WTC11 (cell line): ENCODE data around the gene ZNF350. TPM values are rescaled to one million over a fixed set of nuclear protein-coding genes. Genes with fewer than 3 reads are reported as not detected.

Source experiments
- ATAC-seq: fragments of 200-7000 bp; cut with Tn5 transposase; 2 replicates; pipeline ENCODE4 v1.10.0; 2021; ENCODE audit warnings: mild to moderate bottlenecking, moderate library complexity
- CTCF ChIA-PET: fragments of 300-600 bp; sonication (Branson Sonifier 250); formaldehyde crosslinking; loops from one replicate; lab custom pipeline; 2021; ENCODE audit warnings: antibody characterized with exemption; lab: Charles Lee
- POLR2A ChIA-PET: fragments of 350-600 bp; sonication (Branson Sonifier 250); formaldehyde crosslinking; loops from one replicate; lab custom pipeline; 2021; ENCODE audit warnings: antibody characterized with exemption; lab: Charles Lee
- DNase-seq: peaks from one replicate; pipeline ENCODE4 v3.0.0; 2021; ENCODE audit warnings: low spot score
- H3K27ac Mint-ChIP-seq: 2 replicates; pipeline ENCODE4 v1.8.0; 2021; ENCODE audit warnings: mixed read lengths
- H3K27me3 Mint-ChIP-seq: 2 replicates; pipeline ENCODE4 v1.8.0; 2021; ENCODE audit warnings: low read depth, mild to moderate bottlenecking, moderate library complexity, mixed read lengths
- H3K36me3 Mint-ChIP-seq: 2 replicates; pipeline ENCODE4 v1.8.0; 2021; ENCODE audit warnings: mixed read lengths
- H3K4me1 Mint-ChIP-seq: 2 replicates; pipeline ENCODE4 v1.8.0; 2022; ENCODE audit warnings: mixed read lengths
- H3K4me3 Mint-ChIP-seq: 2 replicates; pipeline ENCODE4 v1.8.0; 2021; ENCODE audit warnings: mild to moderate bottlenecking, moderate library complexity, mixed read lengths
- H3K9me3 Mint-ChIP-seq: 2 replicates; pipeline ENCODE4 v1.8.0; 2021; ENCODE audit warnings: mixed read lengths
- ARID4B ChIP-seq: sonication (generic); formaldehyde crosslinking; IDR thresholded peaks from 2 replicates; pipeline ENCODE4 v1.8.0; 2023; ENCODE audit warnings: missing genetic modification reagents, mild to moderate bottlenecking, borderline replicate concordance
- ATF6 ChIP-seq: sonication (generic); formaldehyde crosslinking; IDR thresholded peaks from 2 replicates; pipeline ENCODE4 v1.8.1; 2023; ENCODE audit warnings: mild to moderate bottlenecking, missing genetic modification reagents
- E2F1 ChIP-seq: sonication (generic); formaldehyde crosslinking; IDR thresholded peaks from 2 replicates; pipeline ENCODE4 v1.8.0; 2022; ENCODE audit warnings: mild to moderate bottlenecking, missing genetic modification reagents
- ETV6 ChIP-seq: sonication (generic); formaldehyde crosslinking; IDR thresholded peaks from 2 replicates; pipeline ENCODE4 v1.8.1; 2022; ENCODE audit warnings: mild to moderate bottlenecking, missing genetic modification reagents
- HMGXB4 ChIP-seq: sonication (generic); formaldehyde crosslinking; IDR thresholded peaks from 2 replicates; pipeline ENCODE4 v1.8.1; 2023; ENCODE audit warnings: mild to moderate bottlenecking, moderate library complexity, missing genetic modification reagents
- JAZF1 ChIP-seq: fragments of 250-450 bp; sonication (Bioruptor Pico); IDR thresholded peaks from 2 replicates; pipeline ENCODE4 v1.9.0; 2021; ENCODE audit warnings: moderate library complexity, mild to moderate bottlenecking, inconsistent platforms
- NFATC4 ChIP-seq: fragments of 250-450 bp; sonication (Bioruptor Pico); IDR thresholded peaks from 2 replicates; pipeline ENCODE4 v1.9.0; 2021; ENCODE audit warnings: mild to moderate bottlenecking
- NFYB ChIP-seq: sonication (generic); formaldehyde crosslinking; conservative IDR thresholded peaks from 2 replicates; pipeline ENCODE4 v1.8.0; 2022; ENCODE audit warnings: low read depth, missing genetic modification reagents
- NR1H2 ChIP-seq: sonication (generic); formaldehyde crosslinking; IDR thresholded peaks from 2 replicates; pipeline ENCODE4 v1.9.0; 2021; ENCODE audit warnings: mild to moderate bottlenecking, moderate library complexity, missing genetic modification reagents
- NR3C1 ChIP-seq: sonication (generic); formaldehyde crosslinking; conservative IDR thresholded peaks from 2 replicates; pipeline ENCODE4 v1.8.1; 2023; ENCODE audit warnings: low read depth, mild to moderate bottlenecking, missing genetic modification reagents
- SP1 ChIP-seq: sonication (generic); formaldehyde crosslinking; conservative IDR thresholded peaks from 2 replicates; pipeline ENCODE4 v1.8.1; 2022; ENCODE audit warnings: missing genetic modification reagents
- STAT6 ChIP-seq: sonication (generic); formaldehyde crosslinking; conservative IDR thresholded peaks from 2 replicates; pipeline ENCODE4 v1.8.1; 2023; ENCODE audit warnings: mild to moderate bottlenecking, low read depth, missing genetic modification reagents, moderate library complexity
- TEAD4 ChIP-seq: sonication (generic); formaldehyde crosslinking; IDR thresholded peaks from 2 replicates; pipeline ENCODE4 v1.8.0; 2022; ENCODE audit warnings: mild to moderate bottlenecking, missing genetic modification reagents
- ZMAT4 ChIP-seq: fragments of 250-450 bp; sonication (Bioruptor Pico); IDR thresholded peaks from 2 replicates; pipeline ENCODE4 v1.9.0; 2021; ENCODE audit warnings: mild to moderate bottlenecking
- ZNF121 ChIP-seq: sonication (generic); formaldehyde crosslinking; IDR thresholded peaks from 2 replicates; pipeline ENCODE4 v1.8.0; 2023; ENCODE audit warnings: missing genetic modification reagents
- ZNF219 ChIP-seq: sonication (generic); formaldehyde crosslinking; IDR thresholded peaks from 2 replicates; pipeline ENCODE4 v1.8.0; 2023; ENCODE audit warnings: missing genetic modification reagents, mild to moderate bottlenecking, borderline replicate concordance
- ZNF232 ChIP-seq: sonication (generic); formaldehyde crosslinking; IDR thresholded peaks from 2 replicates; pipeline ENCODE4 v1.8.0; 2022; ENCODE audit warnings: mild to moderate bottlenecking, missing genetic modification reagents
- ZNF281 ChIP-seq: sonication (generic); formaldehyde crosslinking; IDR thresholded peaks from 2 replicates; pipeline ENCODE4 v1.8.0; 2023; ENCODE audit warnings: mild to moderate bottlenecking, missing genetic modification reagents
- ZNF416 ChIP-seq: fragments of 250-450 bp; sonication (Bioruptor Pico); IDR thresholded peaks from 2 replicates; pipeline ENCODE4 v1.9.0; 2021; ENCODE audit warnings: mild to moderate bottlenecking, inconsistent platforms
- ZNF423 ChIP-seq: fragments of 250-450 bp; sonication (Bioruptor Pico); IDR thresholded peaks from 2 replicates; pipeline ENCODE4 v2.1.2; 2022; ENCODE audit warnings: mild to moderate bottlenecking, moderate library complexity
- total RNA-seq: library from RNA; stranded (reverse); gene quantifications from 3 replicates; pipeline ENCODE4 v1.2.3, GENCODE V29; 2021

ZNF350 gene
- total RNA-seq, 1 experiment from 2014 or later, result 8.1 TPM

- H3K27me3 Mint-ChIP-seq, result no peaks in the 10 kb centered on the region
- H3K27ac Mint-ChIP-seq, result no peak overlapping the region
- ChIA-PET POLR2A (no interaction called here), CTCF (no interaction called here)
- ATAC-seq (no peak), DNase-seq (no peak)
- H3K36me3 Mint-ChIP-seq, result peaks cover 32% of the 10 kb centered on the region
- H3K4me1 Mint-ChIP-seq, result peaks cover 11% of the 10 kb centered on the region
- no peak overlapping the region for H3K4me3 Mint-ChIP-seq
- peaks cover 15% of the 10 kb centered on the region for H3K9me3 Mint-ChIP-seq
- TF ChIP-seq ZNF423 (CRISPR knock-in tag) (no peak), TEAD4 (CRISPR knock-in tag) (no peak), ETV6 (CRISPR knock-in tag) (no peak), ZNF232 (CRISPR knock-in tag) (no peak), ZNF416 (CRISPR knock-in tag) (no peak), JAZF1 (no peak), ZNF219 (no peak), ZNF121 (CRISPR knock-in tag) (no peak), SP1 (no peak), STAT6 (CRISPR knock-in tag) (no peak), NFATC4 (CRISPR knock-in tag) (no peak), ATF6 (CRISPR knock-in tag) (no peak), NR3C1 (CRISPR knock-in tag) (no peak), HMGXB4 (CRISPR knock-in tag) (no peak)
Observed at GRCh38 chr19:52010674-52011073, 24.0 kb upstream of the ZNF350 start.

- ATAC-seq, result peak; percentile 92
- peaks cover 24% of the 10 kb centered on the region for H3K36me3 Mint-ChIP-seq
- peak within 1 kb of the TSS; percentile 96 for H3K4me3 Mint-ChIP-seq
- ChIA-PET CTCF (interaction anchor here (0.5 kb wide), 1 partner anchor 539 kb away, joined by 3 read pairs; no protein-coding TSS in a partner anchor), POLR2A (interaction anchor here (1.6 kb wide), 1 partner anchor 41 kb away, joined by 4 read pairs; no protein-coding TSS in a partner anchor)
- no peaks in the 10 kb centered on the region for H3K27me3 Mint-ChIP-seq
- peak; percentile 89 for DNase-seq
- peaks cover 11% of the 10 kb centered on the region for H3K4me1 Mint-ChIP-seq
- peak within 1 kb of the TSS; percentile 97 for H3K27ac Mint-ChIP-seq
- H3K9me3 Mint-ChIP-seq, result peaks cover 15% of the 10 kb centered on the region
- TF ChIP-seq TEAD4 (CRISPR knock-in tag), result no peak
- no peak for TF ChIP-seq NR1H2 (CRISPR knock-in tag)
- no peak for TF ChIP-seq ZNF281
- no peak for TF ChIP-seq ZMAT4 (CRISPR knock-in tag)
- no peak for TF ChIP-seq ZNF232 (CRISPR knock-in tag)
- TF ChIP-seq E2F1 (CRISPR knock-in tag), result no peak
- TF ChIP-seq NFYB (CRISPR knock-in tag), result no peak
- TF ChIP-seq ARID4B, result peak; percentile 54; the same call in 1 of the 2 replicates
Observed at GRCh38 chr19:52007806-52008557, 21.3 kb upstream of the ZNF350 start, which contains the start of gene ZNF615. Gene ZNF615, minus strand, starts transcription at chr19:52008211. Its CDS starts 4,500 bp downstream, at chr19:52003711.
